WERI-Rb-1 (cell line): ENCODE data around the gene SLC25A44.

Source experiments
- DNase-seq: peaks from one replicate; pipeline ENCODE4 v3.0.0-alpha.2; 2020
- H3K27ac ChIP-seq: fragments of 250-450 bp; sonication (Bioruptor Pico); 2 replicates; pipeline ENCODE4 v1.5.1; 2020; ENCODE audit warnings: mild to moderate bottlenecking, moderate library complexity
- H3K27me3 ChIP-seq: fragments of 250-450 bp; sonication (Bioruptor Pico); 2 replicates; pipeline ENCODE4 v1.5.1; 2021; ENCODE audit warnings: mild to moderate bottlenecking, low read depth, moderate library complexity; ENCODE audit not compliant: insufficient read depth, severe bottlenecking
- H3K36me3 ChIP-seq: fragments of 250-450 bp; sonication (Bioruptor Pico); 2 replicates; pipeline ENCODE4 v1.5.1; 2020; ENCODE audit warnings: mild to moderate bottlenecking, moderate library complexity
- H3K4me3 ChIP-seq: 2 replicates; pipeline ENCODE4 v1.5.1; 2011; ENCODE audit warnings: low read depth, mild to moderate bottlenecking, control low read depth, low read length
- H3K9me3 ChIP-seq: fragments of 250-450 bp; sonication (Bioruptor Pico); 2 replicates; pipeline ENCODE4 v1.5.1; 2021; ENCODE audit warnings: mild to moderate bottlenecking, moderate library complexity; ENCODE audit not compliant: severe bottlenecking
- CTCF ChIP-seq: IDR thresholded peaks from 2 replicates; pipeline ENCODE4 v1.5.1; 2011; ENCODE audit warnings: low read depth, mild to moderate bottlenecking, control low read depth, inconsistent platforms, low read length

SLC25A44 gene

GRCh38 chr1:156246241-156246780 is 52.4 kb downstream of the SLC25A44 start:
- peaks cover 29% of the 10 kb centered on the region for H3K36me3 ChIP-seq
- peak overlapping the region; percentile 44 for H3K4me3 ChIP-seq
- no peak for DNase-seq
- H3K9me3 ChIP-seq, result no peaks in the 10 kb centered on the region
- peaks cover 11% of the 10 kb centered on the region for H3K27me3 ChIP-seq
- no peak overlapping the region for H3K27ac ChIP-seq
- 0 out of 2 replicates have a peak, but pooled peaks have one; percentile 1 for TF ChIP-seq CTCF

- Histone ChIP-seq H3K27ac (no peak overlapping the region), H3K4me3 (no peak overlapping the region), H3K9me3 (no peaks in the 10 kb centered on the region), H3K27me3 (peaks cover 11% of the 10 kb centered on the region), H3K36me3 (peaks cover 33% of the 10 kb centered on the region)
- 0 out of 2 replicates have a peak, but pooled peaks have one; percentile 0 for TF ChIP-seq CTCF
- no peak for DNase-seq
Measured at GRCh38 chr1:156246781-156247459, 53.0 kb downstream of the SLC25A44 start.

- Histone ChIP-seq H3K27ac (no peak within 1 kb of the TSS), H3K27me3 (peaks cover 11% of the 10 kb centered on the region), H3K9me3 (no peaks in the 10 kb centered on the region), H3K4me3 (no peak within 1 kb of the TSS), H3K36me3 (peaks cover 37% of the 10 kb centered on the region)
- TF ChIP-seq CTCF, result peak; percentile 16; the same call in 1 of the 2 replicates
- peak; percentile 56 for DNase-seq
Measured at GRCh38 chr1:156247460-156248322, 53.8 kb downstream of the SLC25A44 start, which contains the start of gene PAQR6. Gene PAQR6 (minus strand): TSS chr1:156248056. CDS start chr1:156246731, 1,325 bp downstream.

- no peaks in the 10 kb centered on the region for H3K9me3 ChIP-seq
Measured at GRCh38 chr1:156248323-156248683, 54.4 kb downstream of the SLC25A44 start.

GRCh38 chr1:156249593-156249992 is 55.7 kb downstream of the SLC25A44 start:
- no peak for TF ChIP-seq CTCF
- DNase-seq, result no peak
- H3K27ac ChIP-seq, result no peak overlapping the region
- H3K4me3 ChIP-seq, result no peak overlapping the region
- peaks cover 11% of the 10 kb centered on the region for H3K27me3 ChIP-seq
- no peaks in the 10 kb centered on the region for H3K9me3 ChIP-seq
- peaks cover 56% of the 10 kb centered on the region for H3K36me3 ChIP-seq

More at GRCh38 chr1:156248323-156248683, 54.4 kb downstream of the SLC25A44 start:
- DNase-seq, result no peak
- Histone ChIP-seq H3K27me3 (peaks cover 11% of the 10 kb centered on the region), H3K27ac (no peak overlapping the region), H3K36me3 (peaks cover 43% of the 10 kb centered on the region), H3K4me3 (no peak overlapping the region)
- TF ChIP-seq CTCF, result no peak
